HG03066 (cell line): Measurements from ENCODE around the gene PRR3.
"Not testable (repeated sequence)": the region's sequence is repeated elsewhere in the genome, so short reads cannot be mapped to it uniquely, and the experiment has no call there.

Source experiments
- ATAC-seq: cut with Tn5 transposase; IDR thresholded peaks from one replicate; pipeline ENCODE4 v1.9.1; 2021; ENCODE audit warnings: low read depth; ENCODE audit not compliant: unreplicated experiment

PRR3 gene

GRCh38 chr6:30570263-30570662 lies 13.2 kb downstream of the PRR3 start:
- ATAC-seq: no peak

GRCh38 chr6:30570740-30571074 lies 13.6 kb downstream of the PRR3 start:
- peak; percentile 6 for ATAC-seq

DNA sequence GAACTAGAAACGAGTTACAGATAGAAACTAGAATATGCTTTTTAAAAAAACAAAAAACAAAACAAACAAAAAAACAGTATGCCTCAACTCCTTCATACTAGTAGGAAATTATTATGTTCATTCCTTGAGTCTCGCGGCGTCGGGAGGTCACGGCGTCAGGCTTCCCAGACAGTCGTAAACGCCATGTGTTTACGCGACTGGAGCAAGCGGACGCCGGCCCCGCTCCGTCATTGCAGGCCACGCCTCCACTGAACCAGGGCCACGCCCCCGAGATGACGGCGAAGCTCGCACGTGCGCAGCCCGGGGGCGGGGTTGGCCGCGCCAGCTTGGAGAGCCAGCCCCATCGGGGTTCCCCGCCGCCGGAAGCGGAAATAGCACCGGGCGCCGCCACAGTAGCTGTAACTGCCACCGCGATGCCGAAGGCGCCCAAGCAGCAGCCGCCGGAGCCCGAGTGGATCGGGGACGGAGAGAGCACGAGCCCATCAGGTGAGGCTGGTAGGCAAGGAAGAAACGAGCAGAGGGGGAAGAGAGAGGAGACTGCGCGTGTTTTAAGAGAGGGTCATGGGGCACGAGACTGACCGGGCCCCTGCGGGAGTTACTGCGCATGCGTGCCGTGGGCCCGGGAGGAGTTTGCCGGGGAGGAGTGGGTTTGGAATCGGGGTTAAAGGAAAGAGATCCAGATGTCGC lies 14.1 kb downstream of the PRR3 start, which contains the start of gene ABCF1:
ABCF1 (plus strand) TSS at position 368 of the 687 bp plus-strand sequence; CDS start at position 414, 46 bp downstream.
- ATAC-seq: peak; percentile 92

GRCh38 chr6:30571762-30572082 lies 14.6 kb downstream of the PRR3 start:
- ATAC-seq: peak; percentile 6

DNA sequence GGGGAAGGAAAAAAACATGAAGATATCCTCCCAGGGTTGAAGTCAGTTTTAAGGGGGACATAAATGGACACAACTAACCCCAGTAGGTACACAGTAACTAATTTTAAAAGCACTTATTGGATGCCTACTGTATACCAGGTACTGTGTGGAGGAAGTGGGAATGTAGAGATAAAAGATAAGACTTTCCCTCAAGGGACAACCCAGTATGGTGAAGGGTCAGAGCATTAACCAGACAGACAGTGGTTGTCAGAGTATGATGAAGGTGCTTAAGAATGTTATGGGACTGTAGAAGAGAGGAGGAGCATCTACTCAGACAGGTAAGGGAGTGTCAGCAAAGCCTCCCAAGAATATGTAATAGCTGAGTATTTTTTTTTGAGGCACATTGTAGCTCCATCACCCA lies 15.1 kb downstream of the PRR3 start:
- ATAC-seq: no peak

GRCh38 chr6:30573113-30573512 lies 16.0 kb downstream of the PRR3 start:
- ATAC-seq: no peak

DNA sequence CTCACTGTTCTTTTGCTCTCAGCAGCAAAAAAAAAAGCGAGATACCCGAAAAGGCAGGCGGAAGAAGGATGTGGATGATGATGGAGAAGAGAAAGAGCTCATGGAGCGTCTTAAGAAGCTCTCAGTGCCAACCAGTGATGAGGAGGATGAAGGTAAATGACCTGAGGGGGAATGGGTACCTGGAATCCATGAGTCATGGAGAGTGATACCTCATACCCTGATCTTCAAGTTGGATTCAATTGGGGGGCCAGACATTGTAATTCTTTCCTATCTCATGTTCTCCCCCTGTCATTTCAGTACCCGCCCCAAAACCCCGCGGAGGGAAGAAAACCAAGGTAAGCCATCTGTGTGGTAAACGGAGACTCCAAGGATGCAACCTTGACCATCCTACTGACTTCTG lies 21.0 kb downstream of the PRR3 start:
- no peak for ATAC-seq

DNA sequence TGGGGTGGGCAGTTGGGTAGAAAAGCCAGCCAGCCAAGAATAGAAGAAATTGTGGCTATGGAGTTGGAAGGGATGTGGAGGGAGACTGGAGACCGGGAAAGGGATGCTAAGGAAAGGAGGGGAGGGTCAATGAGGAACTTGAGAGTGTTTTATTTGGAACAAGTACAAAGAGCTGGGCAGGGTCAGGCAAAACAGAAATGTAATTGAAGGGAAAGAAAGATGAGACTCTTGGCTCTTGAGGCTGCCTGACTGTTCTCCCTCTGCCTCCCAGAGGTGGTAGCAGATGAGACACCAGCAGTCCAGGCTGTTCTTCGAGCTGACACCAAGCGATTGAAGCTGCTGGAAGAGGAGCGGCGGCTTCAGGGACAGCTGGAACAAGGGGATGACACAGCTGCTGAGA lies 26.8 kb downstream of the PRR3 start:
- no peak for ATAC-seq

DNA sequence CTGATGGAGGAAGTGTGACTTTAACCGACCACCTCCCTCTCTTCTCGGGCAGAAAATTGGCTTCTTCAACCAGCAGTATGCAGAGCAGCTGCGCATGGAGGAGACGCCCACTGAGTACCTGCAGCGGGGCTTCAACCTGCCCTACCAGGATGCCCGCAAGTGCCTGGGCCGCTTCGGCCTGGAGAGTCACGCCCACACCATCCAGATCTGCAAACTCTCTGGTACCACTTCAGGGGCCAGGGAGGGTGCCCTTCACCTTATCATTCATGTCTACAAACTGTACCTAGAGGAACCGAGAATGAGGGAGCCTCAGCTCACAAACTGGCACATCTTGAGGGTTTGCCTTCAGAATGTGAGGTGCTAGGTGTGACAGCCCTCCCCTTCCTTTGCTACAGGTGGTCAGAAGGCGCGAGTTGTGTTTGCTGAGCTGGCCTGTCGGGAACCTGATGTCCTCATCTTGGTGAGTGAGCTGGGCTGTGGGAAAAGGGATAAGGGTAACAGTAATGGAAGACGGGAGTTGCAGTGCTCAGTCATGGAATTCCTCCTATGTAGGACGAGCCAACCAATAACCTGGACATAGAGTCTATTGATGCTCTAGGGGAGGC lies 32.8 kb downstream of the PRR3 start:
- ATAC-seq: no peak

DNA sequence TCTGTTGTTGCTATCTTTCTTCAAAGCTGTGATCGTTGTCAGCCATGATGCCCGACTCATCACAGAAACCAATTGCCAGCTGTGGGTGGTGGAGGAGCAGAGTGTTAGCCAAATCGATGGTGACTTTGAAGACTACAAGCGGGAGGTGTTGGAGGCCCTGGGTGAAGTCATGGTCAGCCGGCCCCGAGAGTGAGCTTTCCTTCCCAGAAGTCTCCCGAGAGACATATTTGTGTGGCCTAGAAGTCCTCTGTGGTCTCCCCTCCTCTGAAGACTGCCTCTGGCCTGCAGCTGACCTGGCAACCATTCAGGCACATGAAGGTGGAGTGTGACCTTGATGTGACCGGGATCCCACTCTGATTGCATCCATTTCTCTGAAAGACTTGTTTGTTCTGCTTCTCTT lies 33.4 kb downstream of the PRR3 start:
- ATAC-seq: no peak

DNA sequence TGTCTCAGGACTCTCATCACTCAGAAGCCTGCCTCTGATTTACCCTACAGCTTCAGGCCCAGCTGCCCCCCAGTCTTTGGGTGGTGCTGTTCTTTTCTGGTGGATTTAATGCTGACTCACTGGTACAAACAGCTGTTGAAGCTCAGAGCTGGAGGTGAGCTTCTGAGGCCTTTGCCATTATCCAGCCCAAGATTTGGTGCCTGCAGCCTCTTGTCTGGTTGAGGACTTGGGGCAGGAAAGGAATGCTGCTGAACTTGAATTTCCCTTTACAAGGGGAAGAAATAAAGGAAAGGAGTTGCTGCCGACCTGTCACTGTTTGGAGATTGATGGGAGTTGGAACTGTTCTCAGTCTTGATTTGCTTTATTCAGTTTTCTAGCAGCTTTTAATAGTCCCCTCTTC lies 33.9 kb downstream of the PRR3 start:
- ATAC-seq: no peak

GRCh38 chr6:30592287-30592686 lies 35.2 kb downstream of the PRR3 start:
- ATAC-seq: no peak

- not testable (repeated sequence) for ATAC-seq
Measured at GRCh38 chr6:30597315-30598144, 40.4 kb downstream of the PRR3 start.

GRCh38 chr6:30598912-30599624 lies 42.0 kb downstream of the PRR3 start:
- ATAC-seq: no peak

GRCh38 chr6:30599625-30600324 lies 42.7 kb downstream of the PRR3 start:
- no peak for ATAC-seq

- no peak for ATAC-seq
Measured at GRCh38 chr6:30600451-30600961, 43.4 kb downstream of the PRR3 start.

- no peak for ATAC-seq
Measured at GRCh38 chr6:30601436-30601814, 44.3 kb downstream of the PRR3 start.

DNA sequence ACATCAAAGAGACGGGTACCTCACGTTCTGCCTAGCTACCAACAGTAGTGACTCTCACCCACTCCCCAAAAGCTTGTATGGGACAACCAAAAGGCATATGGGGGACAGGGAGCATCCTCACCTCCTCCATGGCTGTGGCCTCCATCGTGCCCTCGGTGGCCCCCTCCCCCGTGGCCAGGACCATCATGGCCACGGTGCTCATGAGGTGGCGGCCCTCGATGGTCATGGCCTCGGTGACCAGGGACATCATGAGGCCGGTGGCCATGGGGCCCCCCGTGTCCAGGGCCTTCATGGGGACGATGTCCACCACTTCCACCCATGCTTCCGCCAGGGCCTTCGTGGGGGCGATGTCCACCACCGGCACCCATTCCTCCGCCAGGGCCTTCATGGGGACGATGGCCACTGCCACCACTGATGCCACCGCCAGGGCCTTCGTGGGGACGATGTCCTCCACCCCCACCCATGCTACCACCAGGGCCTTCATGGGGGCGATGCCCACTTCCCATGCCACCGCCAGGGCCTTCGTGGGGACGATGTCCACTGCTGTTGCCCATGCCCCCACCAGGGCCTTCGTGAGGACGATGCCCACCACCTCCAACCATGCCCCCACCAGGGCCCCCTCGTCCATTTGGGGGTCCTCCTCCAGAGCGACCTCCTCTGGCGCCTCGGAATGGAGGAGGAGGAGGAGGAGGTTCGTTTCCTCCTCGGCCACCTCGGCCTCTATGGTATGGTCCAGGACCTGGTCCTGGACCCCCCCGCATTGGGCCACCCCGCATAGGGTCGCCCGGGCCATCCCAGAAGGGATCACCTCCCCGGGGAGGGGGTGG lies 44.9 kb downstream of the PRR3 start:
- no peak for ATAC-seq

DNA sequence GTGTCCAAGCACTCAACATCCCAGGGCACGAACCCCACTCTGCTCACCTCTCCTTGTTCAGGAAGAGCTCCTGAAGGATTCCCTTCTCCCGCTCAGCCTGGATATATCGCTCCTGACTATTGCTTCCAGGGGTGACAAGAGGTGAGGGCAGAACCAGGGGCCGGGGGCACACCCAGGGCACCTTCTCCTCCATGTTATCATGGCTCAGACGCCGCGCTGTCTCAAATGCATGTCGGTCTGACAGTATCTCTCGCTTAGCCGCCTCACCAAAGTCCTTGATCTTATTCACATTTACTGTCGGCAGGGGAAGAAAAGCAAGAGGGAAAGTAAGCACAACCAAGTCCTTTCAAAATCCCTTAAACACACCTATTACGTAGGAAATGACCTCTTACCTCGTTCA lies 46.9 kb downstream of the PRR3 start:
- ATAC-seq: no peak

DNA sequence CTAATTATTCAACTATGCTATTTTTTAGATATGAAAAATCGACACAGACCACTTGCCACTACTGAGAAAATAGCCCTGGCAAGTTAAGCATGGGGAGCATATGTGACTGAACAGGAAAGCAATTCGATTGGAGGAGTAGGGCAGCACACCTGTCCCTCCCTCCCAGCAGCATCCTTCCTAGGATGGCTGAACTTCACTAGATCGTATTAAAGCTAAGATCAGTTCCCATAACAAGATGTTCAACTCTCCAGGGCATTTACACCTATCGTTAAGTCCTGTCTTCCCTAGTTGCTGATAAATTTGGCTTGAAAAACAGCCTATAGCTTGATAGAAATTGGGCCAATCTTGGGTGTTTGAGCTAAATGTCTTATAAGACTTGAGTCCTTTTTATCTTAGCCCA lies 53.0 kb downstream of the PRR3 start:
- no peak for ATAC-seq
